Skin epidermis (tissue), 12 donors: ENCODE measurements around the gene ACADSB.
A peak's percentile ranks its signal among the peaks of the same experiment; 100 is the strongest.

Experiments used
- H3K27ac ChIP-seq, 21 experiments: fragments of 200-600 bp; sonication (generic) in 11 of 21; one replicate each; pipeline ENCODE4 v1.5.0; 2020; ENCODE audit warnings: mild to moderate bottlenecking in 3 of 21, inconsistent platforms in 2 of 21, moderate library complexity in 2 of 21
- H3K4me3 ChIP-seq, 7 experiments: fragments of 200-600 bp; sonication (generic) in 2 of 7; one replicate each; pipeline ENCODE4 v1.5.0; 2020; ENCODE audit warnings: inconsistent platforms in 2 of 7, mild to moderate bottlenecking in 2 of 7, moderate library complexity in 1 of 7

ACADSB gene

DNA sequence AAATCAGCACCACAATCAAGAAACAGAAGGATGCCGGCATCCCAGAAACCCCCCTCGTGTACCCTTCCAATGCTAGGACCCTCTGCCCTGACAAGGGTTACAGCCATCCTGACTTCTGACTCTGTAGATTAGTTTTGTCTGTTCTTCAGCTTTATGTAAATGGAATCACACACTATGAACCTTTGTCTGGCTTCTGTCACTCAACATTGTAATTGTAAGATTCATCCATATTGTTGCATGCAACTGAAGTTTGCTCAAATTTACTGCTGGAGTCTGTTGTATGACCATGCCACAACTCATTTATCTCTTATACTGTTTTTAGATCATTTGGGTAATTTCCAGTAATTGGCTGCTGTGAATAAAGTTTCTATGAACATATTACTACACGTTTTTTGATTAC, 8.7 kb upstream of the ACADSB start:
- H3K27ac ChIP-seq = no peak overlapping the region
- H3K4me3 ChIP-seq = no peak overlapping the region

DNA sequence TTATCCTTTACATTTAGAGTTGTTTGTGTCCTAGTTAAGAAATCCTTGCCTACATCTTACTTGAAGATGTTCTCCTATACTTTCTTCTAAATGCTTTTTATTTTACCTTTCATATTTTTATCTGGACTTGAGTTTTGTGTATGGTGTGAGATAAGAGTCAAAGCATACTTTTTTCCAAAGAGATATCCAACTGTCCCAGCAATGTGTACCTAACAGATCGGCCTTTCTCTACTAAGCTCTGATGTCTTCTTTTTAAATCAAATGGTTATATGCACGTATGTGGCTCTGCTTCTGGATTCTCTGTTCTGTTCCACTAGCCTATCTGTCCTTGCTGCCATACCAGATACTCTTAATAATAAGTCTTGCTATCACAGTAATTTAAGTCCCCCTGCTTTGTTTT, 7.4 kb upstream of the ACADSB start:
- no peak overlapping the region for H3K27ac ChIP-seq
- H3K4me3 ChIP-seq = no peak overlapping the region

DNA sequence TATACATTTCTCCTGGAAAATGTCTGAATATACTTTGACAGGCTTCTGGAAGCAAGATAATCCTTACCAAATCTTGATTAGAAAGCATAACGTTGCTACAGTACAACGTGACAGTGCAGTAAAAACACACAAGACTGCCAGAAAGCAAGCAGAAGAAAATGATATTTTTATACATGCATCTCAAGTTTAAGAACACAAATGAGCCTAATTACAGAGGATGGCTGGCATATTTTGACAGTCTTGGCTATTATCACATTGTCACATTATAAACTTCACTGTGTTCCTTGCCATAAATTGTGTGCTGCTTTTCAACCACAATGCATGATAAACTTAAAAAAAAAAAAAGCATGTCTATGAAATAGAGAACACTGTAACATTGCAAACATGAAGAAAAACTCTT, 4.5 kb upstream of the ACADSB start:
- Histone ChIP-seq H3K27ac (no peak overlapping the region), H3K4me3 (no peak overlapping the region)

DNA sequence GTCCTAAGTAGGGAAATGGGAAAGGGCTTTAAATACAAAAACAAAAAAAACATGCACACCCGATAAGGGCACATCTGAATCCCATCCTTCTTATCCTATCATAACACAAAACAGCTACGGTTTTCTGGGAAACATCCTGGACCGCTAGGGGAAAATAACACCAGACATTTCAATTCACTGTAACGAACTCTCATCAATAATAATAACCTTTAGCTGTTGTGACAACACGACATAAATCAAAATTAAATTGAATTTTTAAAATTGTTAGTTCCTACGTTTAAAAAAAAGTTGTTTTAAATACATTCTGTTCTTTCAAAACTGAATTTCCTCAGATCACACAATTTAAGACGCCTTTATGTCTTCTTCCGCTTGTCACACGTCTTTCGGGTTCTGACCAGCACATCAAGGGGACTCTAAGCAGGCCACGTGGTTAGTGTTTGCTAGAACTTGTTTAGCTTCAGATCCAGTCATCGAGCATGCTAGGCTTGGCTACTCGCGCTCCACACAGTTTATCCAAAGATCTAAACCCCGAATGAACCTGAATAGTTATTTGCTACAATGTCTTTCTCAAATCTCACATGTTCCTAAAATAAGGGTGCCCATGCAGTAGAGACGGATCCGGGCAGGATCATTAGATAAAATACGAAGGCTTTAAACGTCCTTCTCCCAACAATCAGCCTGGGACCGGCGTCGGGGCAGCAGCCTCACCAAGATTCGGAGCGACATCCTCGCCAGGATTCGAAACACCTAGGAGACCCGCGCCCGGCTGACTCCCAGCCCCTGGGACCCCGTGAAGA, 1.1 kb upstream of the ACADSB start:
- Histone ChIP-seq H3K27ac (peak overlapping the region; percentile 58 to 98 (median 94)), H3K4me3 (peak overlapping the region; percentile 68 to 98 (median 96))

DNA sequence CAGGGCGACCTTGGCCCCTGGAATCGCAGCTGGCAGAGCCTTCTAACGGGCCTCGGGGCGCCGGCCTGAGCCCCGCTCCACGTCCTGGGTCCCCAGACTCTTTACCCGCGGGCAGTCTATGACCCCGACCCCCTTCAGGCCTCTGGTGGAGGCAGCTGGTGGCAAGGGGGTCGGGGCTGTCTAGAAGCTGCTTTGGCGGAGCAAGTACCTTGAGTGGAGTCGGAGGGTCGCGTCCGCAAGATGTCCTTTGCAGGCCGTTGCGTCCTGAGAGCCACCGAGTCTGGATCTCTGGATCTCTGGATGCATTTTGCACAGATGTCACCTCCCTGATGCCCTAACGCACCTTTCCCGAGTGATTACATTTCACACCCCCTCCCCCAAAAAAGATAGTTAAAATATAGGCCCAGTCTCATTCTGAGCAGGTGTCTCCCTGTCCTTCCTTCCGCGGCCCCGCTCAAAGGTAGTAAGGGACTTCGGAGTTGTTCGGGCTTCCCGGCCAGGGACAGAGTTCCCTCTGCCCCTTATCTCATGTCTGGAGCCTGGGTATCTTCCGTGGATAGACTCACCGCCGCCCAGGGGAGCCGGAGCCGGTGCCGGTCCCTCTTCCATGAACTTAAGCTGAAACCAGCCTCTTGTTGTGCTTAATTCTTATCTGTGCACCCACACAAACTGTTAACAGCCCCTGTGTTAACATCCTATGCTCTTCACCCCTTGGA, 457 bp downstream of the ACADSB start:
- Histone ChIP-seq H3K4me3 (peak overlapping the region; percentile 68 to 98 (median 96)), H3K27ac (peak overlapping the region in 18 of 21 experiments; percentile 59 to 97 (median 82))

DNA sequence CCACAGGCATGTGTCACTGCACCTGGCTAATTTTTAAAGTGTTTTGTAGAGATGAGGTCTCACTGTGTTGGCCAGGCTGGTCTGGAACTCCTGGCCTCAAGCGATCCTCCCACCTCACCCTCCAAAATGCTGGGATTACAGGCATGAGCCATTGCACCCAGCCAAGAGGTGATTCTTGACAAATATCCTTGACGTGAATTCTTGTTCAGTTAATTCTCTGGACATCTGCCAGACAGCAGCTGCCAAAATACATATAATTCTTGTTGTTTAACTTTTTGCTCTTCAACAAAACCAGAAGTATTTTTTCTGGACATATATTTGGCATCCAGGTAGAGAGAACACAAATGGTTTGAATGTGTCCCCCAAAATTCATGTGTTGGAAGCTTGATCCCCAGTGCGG, 3.2 kb downstream of the ACADSB start:
- no peak overlapping the region for H3K27ac ChIP-seq
- no peak overlapping the region for H3K4me3 ChIP-seq

DNA sequence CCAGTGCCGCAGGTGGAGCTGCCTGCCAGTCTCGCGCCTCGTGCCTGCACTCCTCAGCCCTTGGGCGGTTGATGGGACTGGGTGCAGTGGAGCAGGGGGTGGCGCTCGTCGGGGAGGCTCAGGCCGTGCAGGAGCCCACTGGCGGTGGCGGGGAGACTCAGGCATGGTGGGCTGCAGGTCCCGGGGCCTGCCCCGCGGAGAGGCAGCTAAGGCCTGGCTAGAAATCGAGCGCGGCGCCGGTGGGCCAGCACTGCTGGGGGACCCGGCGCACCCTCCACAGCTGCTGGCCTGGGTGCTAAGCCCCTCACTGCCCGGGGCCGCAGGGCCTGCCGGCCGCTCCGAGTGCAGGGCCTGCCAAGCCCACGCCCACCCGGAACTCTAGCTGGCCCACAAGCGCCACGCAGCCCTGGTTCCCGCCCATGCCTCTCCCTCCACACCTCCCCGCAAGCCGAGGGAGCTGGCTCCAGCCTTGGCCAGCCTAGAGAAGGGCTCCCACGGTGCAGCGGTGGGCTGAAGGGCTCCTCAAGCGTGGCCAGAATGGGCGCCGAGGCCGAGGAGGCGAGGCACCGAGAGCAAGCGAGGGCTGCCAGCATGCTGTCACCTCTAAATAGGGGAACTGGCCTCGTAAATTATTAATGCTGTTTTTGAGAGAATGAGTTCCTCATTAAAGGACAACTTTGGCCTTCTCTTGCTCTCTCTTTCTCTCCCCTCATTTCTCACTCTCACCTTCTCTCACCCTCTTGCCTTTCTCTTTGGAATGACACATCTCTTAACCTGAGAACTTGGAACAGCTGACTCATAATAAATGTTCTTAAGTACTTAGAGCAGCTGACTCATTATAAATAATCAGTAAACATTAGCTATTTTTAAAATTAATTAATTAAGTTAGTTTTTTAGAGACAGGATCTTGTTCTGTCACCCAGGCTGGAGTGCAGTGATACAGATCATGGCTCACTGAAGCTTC, 4.9 kb downstream of the ACADSB start:
- Histone ChIP-seq H3K27ac (no peak overlapping the region), H3K4me3 (no peak overlapping the region)

DNA sequence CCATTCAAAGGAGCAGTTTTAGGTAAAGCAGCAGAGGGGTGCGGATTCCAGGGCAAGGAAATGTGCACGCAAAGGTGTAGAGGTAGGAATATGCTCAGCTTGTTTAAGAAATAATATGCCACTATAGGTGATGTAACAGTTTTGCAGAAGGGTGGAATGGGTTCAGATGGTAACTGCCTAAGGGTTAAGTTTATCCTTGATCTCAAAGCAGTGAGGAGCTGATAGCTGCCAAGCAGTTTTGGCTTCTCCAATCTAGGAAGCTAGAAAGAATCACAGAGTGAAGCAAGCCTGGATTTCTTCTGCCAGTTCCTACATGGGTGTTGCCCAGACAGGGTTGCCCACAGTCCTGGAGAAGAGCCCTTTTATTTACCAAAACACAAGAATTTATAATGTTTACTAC, 6.0 kb downstream of the ACADSB start:
- Histone ChIP-seq H3K4me3 (no peak overlapping the region), H3K27ac (no peak overlapping the region)

DNA sequence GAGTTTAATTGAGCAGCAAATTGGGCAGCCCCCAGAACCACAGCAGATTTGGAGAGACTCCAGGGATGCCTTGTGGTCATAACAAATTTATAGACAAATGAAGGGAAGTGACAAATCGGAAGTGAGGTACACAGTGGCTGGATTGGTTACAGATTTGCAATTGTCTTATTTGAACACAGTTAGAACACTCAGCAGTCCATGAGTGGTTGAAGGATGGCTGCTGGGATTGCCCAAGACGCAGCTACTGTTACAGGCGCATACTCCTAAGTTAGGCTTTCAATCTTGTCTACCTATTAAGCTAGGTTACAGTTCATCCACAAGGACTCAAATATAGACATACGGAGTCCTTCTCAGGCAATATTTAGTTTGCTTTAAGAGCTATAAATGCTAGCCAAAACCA, 7.4 kb downstream of the ACADSB start:
- no peak overlapping the region for H3K4me3 ChIP-seq
- no peak overlapping the region for H3K27ac ChIP-seq

DNA sequence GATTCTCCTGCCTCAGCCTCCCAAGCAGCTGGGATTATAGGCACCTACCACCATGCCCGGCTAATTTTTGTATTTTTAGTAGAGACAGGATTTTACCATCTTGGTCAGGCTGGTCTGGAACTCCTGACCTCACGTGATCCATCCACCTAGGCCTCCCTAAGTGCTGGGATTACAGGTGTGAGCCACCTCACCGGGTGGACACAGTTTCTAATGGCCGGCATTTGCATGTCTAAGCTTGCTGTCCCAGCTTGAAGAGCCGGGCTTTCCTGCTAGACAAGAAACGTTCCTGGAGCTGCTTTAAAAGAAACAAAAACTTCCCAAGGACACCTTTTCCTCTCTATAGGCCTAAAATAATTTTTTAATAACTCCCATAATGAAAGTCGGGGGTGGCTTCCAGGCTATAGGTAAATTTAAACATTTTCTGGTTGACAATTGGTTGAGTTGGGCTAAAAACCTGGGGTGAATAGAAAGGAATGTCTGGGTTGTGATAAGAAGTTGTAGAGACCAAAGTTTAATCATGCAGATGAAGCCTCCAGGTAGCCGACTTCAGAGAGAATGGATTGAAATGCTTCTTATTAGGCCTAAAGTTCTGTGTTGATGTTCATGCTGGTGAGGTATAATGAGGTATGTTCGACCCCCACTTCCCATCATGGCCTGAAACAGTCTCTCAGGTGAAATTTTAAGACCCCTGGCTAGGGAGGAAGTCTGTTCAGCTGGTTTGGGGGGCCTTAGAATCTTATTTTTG, 8.8 kb downstream of the ACADSB start:
- Histone ChIP-seq H3K27ac (no peak overlapping the region), H3K4me3 (no peak overlapping the region)

DNA sequence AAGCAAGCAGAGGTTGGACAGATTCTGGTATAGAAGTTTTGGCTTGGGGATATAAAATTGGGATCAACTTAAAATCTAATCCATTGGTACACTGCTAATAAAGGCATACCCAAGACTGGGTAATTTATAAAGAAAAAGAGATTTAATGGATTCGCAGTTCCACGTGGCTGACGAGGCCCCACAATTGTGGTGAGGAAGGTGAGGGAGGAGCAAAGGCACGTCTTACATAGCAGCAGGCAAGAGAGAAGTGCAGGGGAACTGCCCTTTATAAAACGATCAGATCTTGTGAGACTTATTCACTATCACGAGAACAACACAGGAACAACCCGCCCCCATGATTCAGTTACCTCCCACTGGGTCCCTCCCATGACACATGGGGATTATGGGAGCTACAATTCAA, 9.7 kb downstream of the ACADSB start:
- H3K4me3 ChIP-seq = no peak overlapping the region
- no peak overlapping the region for H3K27ac ChIP-seq

DNA sequence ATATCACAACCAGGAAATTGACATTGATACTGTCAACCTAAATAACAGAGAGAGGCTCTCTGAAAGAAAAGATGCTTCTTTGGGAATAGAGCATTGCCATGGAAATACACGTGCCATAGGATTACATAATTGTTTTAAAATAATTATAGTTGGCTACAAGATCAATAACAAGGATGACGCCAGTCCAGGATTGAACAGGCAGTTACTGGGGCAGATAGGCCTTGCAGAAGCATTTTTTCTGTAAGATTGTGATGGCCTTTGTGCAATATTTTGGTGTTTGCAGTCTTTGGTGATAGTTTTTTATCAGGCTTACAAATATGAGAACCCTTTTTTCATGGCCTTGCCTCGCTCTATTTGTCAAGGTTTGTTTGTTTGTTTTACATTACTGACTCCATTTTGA, 10.5 kb downstream of the ACADSB start:
- no peak overlapping the region for H3K4me3 ChIP-seq
- H3K27ac ChIP-seq = no peak overlapping the region

DNA sequence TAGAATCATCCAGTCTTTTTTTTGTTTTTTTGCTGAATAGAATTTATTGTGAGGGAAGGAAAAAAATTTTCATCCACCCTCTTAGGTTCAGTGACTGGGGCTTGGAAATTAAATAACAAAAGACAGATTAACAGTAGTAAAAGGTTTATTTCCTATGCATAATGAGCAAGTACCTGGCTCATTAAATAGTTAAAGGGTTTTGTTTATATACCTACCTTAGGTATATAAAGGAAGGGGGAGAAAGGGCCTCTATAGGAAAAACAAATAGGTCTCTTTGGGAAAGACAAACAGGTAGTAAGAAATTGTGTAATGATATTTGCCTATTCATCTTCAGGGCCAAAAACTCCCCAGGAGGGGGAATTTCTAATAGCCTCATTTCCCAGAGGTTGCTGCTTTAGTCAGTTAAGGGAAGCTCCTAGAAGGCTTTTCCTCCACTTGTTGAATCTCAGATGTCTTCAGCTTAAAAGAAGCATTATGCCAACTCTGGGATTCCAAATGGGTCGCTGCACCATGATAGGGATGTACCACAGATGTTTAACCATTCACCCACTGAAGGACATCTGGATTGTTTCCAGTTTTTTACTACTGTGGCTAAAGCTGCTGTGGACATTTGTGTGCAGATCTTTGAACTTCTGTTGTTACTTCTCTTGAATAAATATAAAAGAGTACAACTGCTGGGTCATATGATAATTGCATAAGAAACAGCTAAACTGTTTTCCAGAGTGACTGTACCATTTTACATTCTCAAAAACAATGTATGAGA, 11.3 kb downstream of the ACADSB start:
- no peak overlapping the region for H3K27ac ChIP-seq
- no peak overlapping the region for H3K4me3 ChIP-seq

DNA sequence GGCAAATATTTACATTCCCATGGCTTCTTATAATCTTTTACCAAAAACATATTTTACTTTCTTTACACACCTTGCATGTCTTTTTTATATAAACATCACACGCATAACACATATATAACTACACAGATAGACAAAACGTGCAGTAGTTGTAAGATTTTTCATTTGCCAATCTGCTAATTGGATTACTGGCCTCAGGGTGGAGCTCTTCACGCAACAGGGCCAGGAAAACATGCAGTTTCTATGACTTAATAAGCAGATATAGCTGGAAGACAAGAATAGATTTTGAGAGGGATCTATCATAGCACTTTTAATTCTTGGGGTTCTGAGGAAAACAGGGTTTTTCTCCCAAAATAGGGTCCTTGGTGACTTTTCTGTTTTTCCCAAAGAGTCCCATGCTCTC, 12.7 kb downstream of the ACADSB start:
- H3K27ac ChIP-seq = no peak overlapping the region
- H3K4me3 ChIP-seq = no peak overlapping the region

DNA sequence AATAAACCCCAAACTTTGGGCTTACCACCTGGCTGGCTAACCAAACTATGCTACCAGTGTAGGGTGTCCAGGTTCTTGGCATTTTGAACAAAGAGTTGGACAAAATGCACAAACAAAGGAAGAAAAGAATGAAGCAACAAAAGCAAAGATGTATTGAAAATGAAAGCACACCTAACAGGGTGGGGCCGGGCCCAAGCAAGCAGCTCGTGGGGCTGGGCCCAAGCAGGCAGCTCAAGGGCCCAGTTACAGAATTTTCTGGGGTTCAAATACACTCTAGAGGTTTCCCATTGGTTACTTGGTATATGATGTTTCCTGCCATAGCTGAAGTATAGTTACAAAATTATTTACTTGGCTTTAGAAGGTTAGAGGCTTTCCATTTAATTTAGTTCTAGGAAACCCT, 15.7 kb downstream of the ACADSB start:
- H3K4me3 ChIP-seq = no peak overlapping the region

DNA sequence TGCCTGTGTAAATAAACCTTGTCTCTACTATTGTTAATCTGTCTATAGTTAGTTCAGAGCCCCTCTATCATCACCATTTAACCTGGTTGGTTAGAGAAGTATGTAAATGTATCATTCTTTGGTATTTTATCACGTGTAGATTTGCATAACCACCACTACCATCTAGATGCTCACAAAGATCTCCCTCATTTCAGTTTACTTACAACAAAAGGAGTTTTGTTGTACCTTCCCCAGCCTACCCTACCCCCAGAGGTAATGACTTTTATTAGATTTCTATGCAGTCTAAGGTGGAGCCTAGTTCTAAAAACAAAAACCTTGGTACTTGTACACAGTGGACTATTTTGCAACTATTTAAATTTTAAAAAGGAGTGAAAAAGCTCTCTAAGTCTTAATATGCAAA, 17.5 kb downstream of the ACADSB start:
- Histone ChIP-seq H3K27ac (no peak overlapping the region), H3K4me3 (no peak overlapping the region)

More for the DNA sequence above, 15.7 kb downstream of the ACADSB start:
- no peak overlapping the region for H3K27ac ChIP-seq

DNA sequence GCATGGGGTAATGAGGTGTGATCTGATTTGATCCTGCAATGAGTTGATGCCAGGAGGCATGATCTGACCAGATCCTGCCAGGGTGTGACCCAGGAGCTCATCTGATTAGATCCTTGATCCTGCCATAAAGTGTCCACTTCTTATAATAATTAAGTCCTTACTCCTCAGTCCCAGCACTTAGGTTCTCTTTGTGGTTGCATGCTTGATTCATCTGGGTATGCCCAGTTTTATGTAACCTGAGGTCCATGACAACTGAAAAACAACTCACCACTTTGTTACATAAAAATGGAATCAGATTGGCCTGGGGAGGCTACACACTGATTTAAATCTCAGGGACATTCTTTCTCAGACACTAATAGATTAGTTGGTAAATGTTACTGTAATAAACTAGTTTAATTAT, 19.1 kb downstream of the ACADSB start:
- Histone ChIP-seq H3K4me3 (no peak overlapping the region), H3K27ac (no peak overlapping the region)

DNA sequence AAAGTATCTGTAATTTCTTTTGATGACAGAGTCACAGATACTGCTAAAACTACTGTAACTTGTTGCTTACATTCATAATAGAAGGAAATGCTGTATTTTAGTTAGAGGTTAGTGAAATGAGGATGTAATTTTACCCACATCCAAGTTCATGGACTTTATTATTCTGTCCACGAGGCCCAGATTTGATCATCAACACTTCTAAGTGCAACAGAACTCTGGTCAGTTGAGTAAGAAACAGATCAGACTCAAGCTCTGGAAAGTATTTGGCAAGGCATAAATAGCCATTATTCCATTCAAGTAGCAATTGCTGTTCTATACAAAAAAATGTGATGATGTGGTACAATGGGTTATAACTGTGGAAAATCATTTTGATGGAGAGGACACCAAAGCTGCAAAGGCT, 22.3 kb downstream of the ACADSB start:
- H3K27ac ChIP-seq = no peak overlapping the region
- H3K4me3 ChIP-seq = no peak overlapping the region

DNA sequence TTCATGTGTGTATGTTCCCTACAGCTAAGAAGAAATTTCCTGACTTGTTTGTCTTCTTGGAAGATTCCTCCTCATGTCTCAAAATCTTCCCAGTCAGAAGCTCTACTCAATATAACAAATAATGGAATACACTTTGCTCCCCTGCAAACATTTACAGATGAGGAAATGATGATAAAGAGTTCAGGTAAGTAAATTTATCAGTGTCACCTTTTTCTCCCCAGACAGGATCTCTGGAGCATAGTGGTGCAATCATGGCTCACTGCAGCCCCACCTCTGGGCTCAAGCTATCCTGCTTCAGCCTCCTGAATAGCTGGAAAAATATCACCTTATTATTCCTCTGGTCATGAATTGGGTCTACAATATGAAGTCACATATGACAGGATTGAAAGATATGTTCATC, 25.5 kb downstream of the ACADSB start:
- no peak overlapping the region for H3K27ac ChIP-seq
- H3K4me3 ChIP-seq = no peak overlapping the region
